ENCODE measurements around the gene SAMD4A.

DNA sequence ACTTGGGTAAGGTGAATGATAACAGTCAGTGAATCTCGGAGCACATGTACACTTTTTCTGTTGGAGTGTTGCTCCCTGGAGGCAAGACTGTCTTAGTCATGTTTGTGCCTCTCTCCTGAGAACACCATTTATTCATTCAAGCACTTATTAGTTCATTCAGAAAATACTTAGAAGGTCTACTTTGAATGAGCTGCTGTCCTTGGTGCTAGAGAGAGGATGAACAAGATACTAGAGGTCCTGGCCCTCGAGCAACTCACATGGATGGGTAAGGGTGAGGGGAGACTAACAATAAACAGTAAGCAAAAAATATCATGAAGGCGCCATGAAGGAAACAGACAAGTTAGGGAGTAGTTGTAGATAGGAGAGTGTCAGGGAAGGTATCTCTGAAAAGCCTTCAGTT, 17.1 kb upstream of the SAMD4A start:
- TF ChIP-seq, protein P1, sequence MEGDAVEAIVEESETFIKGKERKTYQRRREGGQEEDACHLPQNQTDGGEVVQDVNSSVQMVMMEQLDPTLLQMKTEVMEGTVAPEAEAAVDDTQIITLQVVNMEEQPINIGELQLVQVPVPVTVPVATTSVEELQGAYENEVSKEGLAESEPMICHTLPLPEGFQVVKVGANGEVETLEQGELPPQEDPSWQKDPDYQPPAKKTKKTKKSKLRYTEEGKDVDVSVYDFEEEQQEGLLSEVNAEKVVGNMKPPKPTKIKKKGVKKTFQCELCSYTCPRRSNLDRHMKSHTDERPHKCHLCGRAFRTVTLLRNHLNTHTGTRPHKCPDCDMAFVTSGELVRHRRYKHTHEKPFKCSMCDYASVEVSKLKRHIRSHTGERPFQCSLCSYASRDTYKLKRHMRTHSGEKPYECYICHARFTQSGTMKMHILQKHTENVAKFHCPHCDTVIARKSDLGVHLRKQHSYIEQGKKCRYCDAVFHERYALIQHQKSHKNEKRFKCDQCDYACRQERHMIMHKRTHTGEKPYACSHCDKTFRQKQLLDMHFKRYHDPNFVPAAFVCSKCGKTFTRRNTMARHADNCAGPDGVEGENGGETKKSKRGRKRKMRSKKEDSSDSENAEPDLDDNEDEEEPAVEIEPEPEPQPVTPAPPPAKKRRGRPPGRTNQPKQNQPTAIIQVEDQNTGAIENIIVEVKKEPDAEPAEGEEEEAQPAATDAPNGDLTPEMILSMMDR (IDR thresholded peaks at IDR 0.05), result no peak
- no peak for TF ChIP-seq POLR2A (IDR thresholded peaks at IDR 0.05)
